ENCODE data around the gene GYS2.

GYS2 gene

DNA sequence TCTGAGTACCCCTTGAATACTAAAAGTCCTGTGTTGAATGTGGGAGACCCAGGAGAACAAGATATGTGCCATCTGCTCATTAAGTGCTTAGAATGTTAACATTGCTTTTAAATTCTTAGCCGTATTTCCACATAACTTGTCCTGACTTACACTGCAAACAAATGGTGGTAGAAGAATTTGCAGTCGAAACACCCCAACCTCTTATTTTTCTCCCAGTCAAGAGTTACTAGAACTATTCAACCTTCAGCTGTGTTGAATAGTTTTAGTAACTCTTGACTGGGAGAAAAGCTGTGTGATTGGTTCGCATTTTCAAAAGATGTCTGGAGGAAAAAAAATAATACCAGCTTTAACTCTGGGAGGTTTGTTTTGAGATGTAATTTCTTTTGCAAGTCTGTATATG lies 86.2 kb downstream of the GYS2 start:
- TF ChIP-seq ARNTL (CRISPR knock-in tag; IDR thresholded peaks at IDR 0.05; ENCODE audit: borderline replicate concordance, low read depth) = no peak
- no peak for TF ChIP-seq RARB (CRISPR knock-in tag; IDR thresholded peaks at IDR 0.05)
- TF ChIP-seq TOX (CRISPR knock-in tag; IDR thresholded peaks at IDR 0.05; ENCODE audit: borderline replicate concordance) = no peak
- TF ChIP-seq OSR1 (CRISPR knock-in tag; IDR thresholded peaks at IDR 0.05) = no peak
- no peak for TF ChIP-seq ZNF8 (CRISPR knock-in tag; IDR thresholded peaks at IDR 0.05)
- no peak for TF ChIP-seq SNAI2 (CRISPR knock-in tag; IDR thresholded peaks at IDR 0.05)
- no peak for TF ChIP-seq ISL1 (CRISPR knock-in tag; IDR thresholded peaks at IDR 0.05)
- no peak for TF ChIP-seq POU6F1 (CRISPR knock-in tag; IDR thresholded peaks at IDR 0.05; ENCODE audit: borderline replicate concordance, low read depth)
- TF ChIP-seq, protein P1, sequence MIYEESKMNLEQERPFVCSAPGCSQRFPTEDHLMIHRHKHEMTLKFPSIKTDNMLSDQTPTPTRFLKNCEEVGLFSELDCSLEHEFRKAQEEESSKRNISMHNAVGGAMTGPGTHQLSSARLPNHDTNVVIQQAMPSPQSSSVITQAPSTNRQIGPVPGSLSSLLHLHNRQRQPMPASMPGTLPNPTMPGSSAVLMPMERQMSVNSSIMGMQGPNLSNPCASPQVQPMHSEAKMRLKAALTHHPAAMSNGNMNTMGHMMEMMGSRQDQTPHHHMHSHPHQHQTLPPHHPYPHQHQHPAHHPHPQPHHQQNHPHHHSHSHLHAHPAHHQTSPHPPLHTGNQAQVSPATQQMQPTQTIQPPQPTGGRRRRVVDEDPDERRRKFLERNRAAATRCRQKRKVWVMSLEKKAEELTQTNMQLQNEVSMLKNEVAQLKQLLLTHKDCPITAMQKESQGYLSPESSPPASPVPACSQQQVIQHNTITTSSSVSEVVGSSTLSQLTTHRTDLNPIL (CRISPR knock-in tag; IDR thresholded peaks at IDR 0.05; ENCODE audit: low read depth) = no peak
- no peak for TF ChIP-seq ZFP30 (CRISPR knock-in tag; IDR thresholded peaks at IDR 0.05)
- TF ChIP-seq BACH2 (CRISPR knock-in tag; IDR thresholded peaks at IDR 0.05; ENCODE audit: borderline replicate concordance) = no peak
- ATAC-seq = no peak

GRCh38 chr12:21516281-21516680 lies 88.4 kb downstream of the GYS2 start:
- no peak for ATAC-seq
- no peak for TF ChIP-seq TCF4 (CRISPR knock-in tag; IDR thresholded peaks at IDR 0.05; ENCODE audit: borderline replicate concordance)
- no peak for TF ChIP-seq ZNF70 (CRISPR knock-in tag; IDR thresholded peaks at IDR 0.05)
- no peak for TF ChIP-seq RARB (CRISPR knock-in tag; IDR thresholded peaks at IDR 0.05)
- TF ChIP-seq, protein P2, sequence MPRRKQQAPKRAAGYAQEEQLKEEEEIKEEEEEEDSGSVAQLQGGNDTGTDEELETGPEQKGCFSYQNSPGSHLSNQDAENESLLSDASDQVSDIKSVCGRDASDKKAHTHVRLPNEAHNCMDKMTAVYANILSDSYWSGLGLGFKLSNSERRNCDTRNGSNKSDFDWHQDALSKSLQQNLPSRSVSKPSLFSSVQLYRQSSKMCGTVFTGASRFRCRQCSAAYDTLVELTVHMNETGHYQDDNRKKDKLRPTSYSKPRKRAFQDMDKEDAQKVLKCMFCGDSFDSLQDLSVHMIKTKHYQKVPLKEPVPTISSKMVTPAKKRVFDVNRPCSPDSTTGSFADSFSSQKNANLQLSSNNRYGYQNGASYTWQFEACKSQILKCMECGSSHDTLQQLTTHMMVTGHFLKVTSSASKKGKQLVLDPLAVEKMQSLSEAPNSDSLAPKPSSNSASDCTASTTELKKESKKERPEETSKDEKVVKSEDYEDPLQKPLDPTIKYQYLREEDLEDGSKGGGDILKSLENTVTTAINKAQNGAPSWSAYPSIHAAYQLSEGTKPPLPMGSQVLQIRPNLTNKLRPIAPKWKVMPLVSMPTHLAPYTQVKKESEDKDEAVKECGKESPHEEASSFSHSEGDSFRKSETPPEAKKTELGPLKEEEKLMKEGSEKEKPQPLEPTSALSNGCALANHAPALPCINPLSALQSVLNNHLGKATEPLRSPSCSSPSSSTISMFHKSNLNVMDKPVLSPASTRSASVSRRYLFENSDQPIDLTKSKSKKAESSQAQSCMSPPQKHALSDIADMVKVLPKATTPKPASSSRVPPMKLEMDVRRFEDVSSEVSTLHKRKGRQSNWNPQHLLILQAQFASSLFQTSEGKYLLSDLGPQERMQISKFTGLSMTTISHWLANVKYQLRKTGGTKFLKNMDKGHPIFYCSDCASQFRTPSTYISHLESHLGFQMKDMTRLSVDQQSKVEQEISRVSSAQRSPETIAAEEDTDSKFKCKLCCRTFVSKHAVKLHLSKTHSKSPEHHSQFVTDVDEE (CRISPR knock-in tag; IDR thresholded peaks at IDR 0.05) = no peak
- TF ChIP-seq ZFP3 (CRISPR knock-in tag; IDR thresholded peaks at IDR 0.05) = no peak
- TF ChIP-seq POU6F1 (CRISPR knock-in tag; IDR thresholded peaks at IDR 0.05; ENCODE audit: borderline replicate concordance, low read depth) = no peak
- no peak for TF ChIP-seq TOX (CRISPR knock-in tag; IDR thresholded peaks at IDR 0.05; ENCODE audit: borderline replicate concordance)
- TF ChIP-seq SNAI2 (CRISPR knock-in tag; IDR thresholded peaks at IDR 0.05) = no peak
- TF ChIP-seq ZFP30 (CRISPR knock-in tag; IDR thresholded peaks at IDR 0.05) = no peak
- TF ChIP-seq, protein P1 (CRISPR knock-in tag; IDR thresholded peaks at IDR 0.05; ENCODE audit: low read depth) = no peak

- no peak for TF ChIP-seq ZNF565 (CRISPR knock-in tag; conservative IDR thresholded peaks at IDR 0.05; ENCODE audit: low read depth)
- TF ChIP-seq OSR1 (CRISPR knock-in tag; IDR thresholded peaks at IDR 0.05) = no peak
- TF ChIP-seq TCF4 (CRISPR knock-in tag; IDR thresholded peaks at IDR 0.05; ENCODE audit: borderline replicate concordance) = no peak
- TF ChIP-seq ARNTL (CRISPR knock-in tag; IDR thresholded peaks at IDR 0.05; ENCODE audit: borderline replicate concordance, low read depth) = no peak
- TF ChIP-seq PPARA (CRISPR knock-in tag; IDR thresholded peaks at IDR 0.05; ENCODE audit: borderline replicate concordance) = no peak
- TF ChIP-seq GLIS3 (CRISPR knock-in tag; IDR thresholded peaks at IDR 0.05) = no peak
- no peak for TF ChIP-seq ISL1 (CRISPR knock-in tag; IDR thresholded peaks at IDR 0.05)
- no peak for TF ChIP-seq PATZ1 (CRISPR knock-in tag; IDR thresholded peaks at IDR 0.05; ENCODE audit: borderline replicate concordance)
- TF ChIP-seq, protein P3, sequence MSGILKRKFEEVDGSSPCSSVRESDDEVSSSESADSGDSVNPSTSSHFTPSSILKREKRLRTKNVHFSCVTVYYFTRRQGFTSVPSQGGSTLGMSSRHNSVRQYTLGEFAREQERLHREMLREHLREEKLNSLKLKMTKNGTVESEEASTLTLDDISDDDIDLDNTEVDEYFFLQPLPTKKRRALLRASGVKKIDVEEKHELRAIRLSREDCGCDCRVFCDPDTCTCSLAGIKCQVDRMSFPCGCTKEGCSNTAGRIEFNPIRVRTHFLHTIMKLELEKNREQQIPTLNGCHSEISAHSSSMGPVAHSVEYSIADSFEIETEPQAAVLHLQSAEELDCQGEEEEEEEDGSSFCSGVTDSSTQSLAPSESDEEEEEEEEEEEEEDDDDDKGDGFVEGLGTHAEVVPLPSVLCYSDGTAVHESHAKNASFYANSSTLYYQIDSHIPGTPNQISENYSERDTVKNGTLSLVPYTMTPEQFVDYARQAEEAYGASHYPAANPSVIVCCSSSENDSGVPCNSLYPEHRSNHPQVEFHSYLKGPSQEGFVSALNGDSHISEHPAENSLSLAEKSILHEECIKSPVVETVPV (CRISPR knock-in tag; IDR thresholded peaks at IDR 0.05) = no peak
- TF ChIP-seq, protein P2 (CRISPR knock-in tag; IDR thresholded peaks at IDR 0.05) = no peak
- ATAC-seq = no peak
Observed at GRCh38 chr12:21509768-21510167, 94.9 kb downstream of the GYS2 start.

All from SK-N-SH treated with all-trans-retinoic acid at 6 μM for 48 hours (cell line).